H9 (cell line): ENCODE results near the gene ADGRG4. TPM values are rescaled to one million over a fixed set of nuclear protein-coding genes. Genes with fewer than 3 reads are reported as not detected.

ENCODE experiments used
- DNase-seq: peaks from one replicate; pipeline ENCODE4 v3.0.0-alpha.2; 2017
- H2AFZ ChIP-seq: one replicate; pipeline ENCODE4 v1.6.1; 2013; ENCODE audit warnings: mild to moderate bottlenecking, low read length, control low read depth, moderate library complexity
- H2AK5ac ChIP-seq: 2 replicates; pipeline ENCODE4 v1.6.1; 2013; ENCODE audit warnings: low read length, control low read depth, mixed read lengths; ENCODE audit not compliant: insufficient read length
- H2BK120ac ChIP-seq: one replicate; pipeline ENCODE4 v1.6.1; 2013; ENCODE audit warnings: low read depth, mild to moderate bottlenecking, low read length, control low read depth, inconsistent platforms; ENCODE audit not compliant: poor library complexity, severe bottlenecking
- H2BK12ac ChIP-seq: 2 replicates; pipeline ENCODE4 v1.6.1; 2013; ENCODE audit warnings: low read length, control low read depth, mixed read lengths, low read depth; ENCODE audit not compliant: insufficient read length
- H2BK15ac ChIP-seq: 2 replicates; pipeline ENCODE4 v1.6.1; 2013; ENCODE audit warnings: low read depth, low read length, control low read depth
- H2BK20ac ChIP-seq: one replicate; pipeline ENCODE4 v1.6.1; 2013; ENCODE audit warnings: low read depth, mild to moderate bottlenecking, low read length, control low read depth, inconsistent platforms; ENCODE audit not compliant: poor library complexity, severe bottlenecking
- H2BK5ac ChIP-seq: 2 replicates; pipeline ENCODE4 v1.6.1; 2013; ENCODE audit warnings: low read length, control low read depth, mixed read lengths; ENCODE audit not compliant: insufficient read length
- H3K14ac ChIP-seq: 2 replicates; pipeline ENCODE4 v1.6.1; 2013; ENCODE audit warnings: low read length, control low read depth; ENCODE audit not compliant: insufficient read depth
- H3K18ac ChIP-seq: 2 replicates; pipeline ENCODE4 v1.6.1; 2013; ENCODE audit warnings: low read depth, mild to moderate bottlenecking, mixed read lengths, low read length, control low read depth; ENCODE audit not compliant: insufficient read length
- H3K23ac ChIP-seq: 2 replicates; pipeline ENCODE4 v1.6.1; 2013; ENCODE audit warnings: low read length, control low read depth, mixed read lengths, low read depth; ENCODE audit not compliant: insufficient read length
- H3K23me2 ChIP-seq: 2 replicates; pipeline ENCODE4 v1.6.1; 2013; ENCODE audit warnings: low read depth, mild to moderate bottlenecking, mixed read lengths, low read length, control low read depth; ENCODE audit not compliant: insufficient read length, poor library complexity, severe bottlenecking
- H3K27ac ChIP-seq: 2 replicates; pipeline ENCODE4 v1.5.1; 2013; ENCODE audit warnings: low read length, control low read depth, mixed read lengths, low read depth; ENCODE audit not compliant: insufficient read length
- H3K27me3 ChIP-seq: 2 replicates; pipeline ENCODE4 v1.6.1; 2013; ENCODE audit warnings: low read length, control low read depth, inconsistent platforms; ENCODE audit not compliant: insufficient read depth
- H3K4ac ChIP-seq: 2 replicates; pipeline ENCODE4 v1.6.1; 2013; ENCODE audit warnings: low read depth, mild to moderate bottlenecking, control low read depth, inconsistent platforms, low read length, moderate library complexity
- H3K4me1 ChIP-seq: 2 replicates; pipeline ENCODE4 v1.6.1; 2013; ENCODE audit warnings: low read length, control low read depth, inconsistent platforms; ENCODE audit not compliant: insufficient read depth
- H3K4me2 ChIP-seq: 2 replicates; pipeline ENCODE4 v1.6.1; 2013; ENCODE audit warnings: low read length, control low read depth, mixed read lengths; ENCODE audit not compliant: insufficient read length, insufficient read depth
- H3K56ac ChIP-seq: 2 replicates; pipeline ENCODE4 v1.6.1; 2013; ENCODE audit warnings: low read depth, mild to moderate bottlenecking, mixed read lengths, low read length, control low read depth; ENCODE audit not compliant: insufficient read length
- H3K79me1 ChIP-seq: 2 replicates; pipeline ENCODE4 v1.6.1; 2013; ENCODE audit warnings: low read depth, mild to moderate bottlenecking, moderate library complexity, low read length, control low read depth, inconsistent platforms; ENCODE audit not compliant: insufficient read depth, poor library complexity, severe bottlenecking
- H3K79me2 ChIP-seq: 2 replicates; pipeline ENCODE4 v1.6.1; 2013; ENCODE audit warnings: low read length, control low read depth, inconsistent platforms; ENCODE audit not compliant: insufficient read depth
- H3K9ac ChIP-seq: 2 replicates; pipeline ENCODE4 v1.6.1; 2013; ENCODE audit warnings: low read length, control low read depth, mixed read lengths; ENCODE audit not compliant: insufficient read length; ENCODE audit errors: extremely low read depth
- H3K9me3 ChIP-seq: one replicate; pipeline ENCODE4 v1.6.1; 2013; ENCODE audit warnings: low read depth, low read length, inconsistent platforms; ENCODE audit not compliant: control insufficient read depth
- H3T11ph ChIP-seq: one replicate; pipeline ENCODE4 v1.6.1; 2013; ENCODE audit warnings: mild to moderate bottlenecking, low read length, control low read depth, inconsistent platforms
- H4K20me1 ChIP-seq: one replicate; pipeline ENCODE4 v1.6.1; 2013; ENCODE audit not compliant: control insufficient read depth, insufficient read length, insufficient read depth
- H4K5ac ChIP-seq: 2 replicates; pipeline ENCODE4 v1.6.1; 2013; ENCODE audit warnings: low read depth, mild to moderate bottlenecking, mixed read lengths, low read length, control low read depth; ENCODE audit not compliant: insufficient read length
- H4K8ac ChIP-seq: replicated peaks from 2 replicates; pipeline ENCODE4 v1.6.1; 2013; ENCODE audit warnings: low read length, control low read depth, mixed read lengths, low read depth; ENCODE audit not compliant: insufficient read length
- H4K91ac ChIP-seq: 2 replicates; pipeline ENCODE4 v1.6.1; 2013; ENCODE audit warnings: low read depth, mild to moderate bottlenecking, moderate library complexity, mixed read lengths, low read length, control low read depth; ENCODE audit not compliant: insufficient read length
- H3K27ac Mint-ChIP-seq, 3 experiments: 2 replicates in 2 of 3; 3 replicates in 1 of 3; pipeline ENCODE4 v1.8.0; 2020 to 2021; ENCODE audit warnings: mixed read lengths in 3 of 3, mild to moderate bottlenecking in 1 of 3, moderate library complexity in 1 of 3
- H3K27me3 Mint-ChIP-seq: 2 replicates; pipeline ENCODE4 v1.8.0; 2021; ENCODE audit warnings: low read depth, mild to moderate bottlenecking, moderate library complexity, mixed read lengths
- H3K36me3 Mint-ChIP-seq, 3 experiments: 2 replicates in 2 of 3; 3 replicates in 1 of 3; pipeline ENCODE4 v1.8.0; 2020 to 2021; ENCODE audit warnings: low read depth in 3 of 3, mixed read lengths in 3 of 3; ENCODE audit not compliant: insufficient read depth in 1 of 3
- H3K4me1 Mint-ChIP-seq, 2 experiments: 2 replicates each; pipeline ENCODE4 v1.8.0; 2020; ENCODE audit warnings: mixed read lengths in 2 of 2
- H3K4me3 Mint-ChIP-seq, 2 experiments: 2 replicates in 1 of 2; 3 replicates in 1 of 2; pipeline ENCODE4 v1.8.0; 2020 to 2021; ENCODE audit warnings: mild to moderate bottlenecking in 2 of 2, mixed read lengths in 2 of 2, moderate library complexity in 1 of 2
- H3K9me3 Mint-ChIP-seq, 2 experiments: 2 replicates in 1 of 2; 3 replicates in 1 of 2; pipeline ENCODE4 v1.8.0; 2020; ENCODE audit warnings: mild to moderate bottlenecking in 2 of 2, mixed read lengths in 2 of 2, moderate library complexity in 1 of 2
- CTCF ChIP-seq: fragments of 200-600 bp; sonication (generic); conservative IDR thresholded peaks from 3 replicates; pipeline ENCODE4 v1.8.0; 2021; ENCODE audit warnings: antibody characterized with exemption, mild to moderate bottlenecking
- WGBS: extraction: QIAGEN DNeasy Blood & Tissue Kit; methylation state at CpG from one replicate; pipeline ENCODE4 v1.1.7; 2013; ENCODE audit warnings: missing lambda C conversion rate, low lambda C conversion rate, mixed read lengths; ENCODE audit not compliant: insufficient read length; ENCODE audit errors: extremely low coverage; 5-methylcytosine and 5-hydroxymethylcytosine counted together
- total RNA-seq: library from RNA; stranded (reverse); gene quantifications from 2 replicates; pipeline ENCODE4 v1.2.1, GENCODE V29; 2021

Gene ADGRG4
- total RNA-seq, 1 experiment from 2014 or later = not detected

- Histone ChIP-seq H3K23ac (no peak overlapping the region), H4K5ac (no peak overlapping the region), H3K9ac (no peak overlapping the region), H2AK5ac (no peak overlapping the region), H3K79me1 (no peaks in the 10 kb centered on the region), H2BK5ac (no peak overlapping the region), H3K56ac (no peak overlapping the region), H4K91ac (no peak overlapping the region), H4K20me1 (no peaks in the 10 kb centered on the region), H3T11ph (no peak overlapping the region), H3K23me2 (no peaks in the 10 kb centered on the region), H2AFZ (no peak overlapping the region), H3K18ac (no peak overlapping the region), H2BK15ac (no peak overlapping the region), H3K4me2 (no peak overlapping the region), H3K4me1 (no peaks in the 10 kb centered on the region), H3K27me3 (no peaks in the 10 kb centered on the region), H2BK12ac (no peak overlapping the region), H4K8ac (no peak overlapping the region), H2BK120ac (no peak overlapping the region), H3K79me2 (no peaks in the 10 kb centered on the region), H3K9me3 (peaks cover 39% of the 10 kb centered on the region), H3K4ac (no peak overlapping the region), H3K27ac (no peak overlapping the region), H2BK20ac (no peak overlapping the region), H3K14ac (no peak overlapping the region)
- Mint-ChIP-seq H3K4me1 (peaks cover 0 to 8% of the 10 kb centered on the region in 2 experiments; a peak in 2 of 4 replicates), H3K4me3 (no peak overlapping the region), H3K27me3 (peaks cover 3% of the 10 kb centered on the region; the same call in 1 of the 2 replicates), H3K9me3 (peaks cover 63 to 65% of the 10 kb centered on the region in 2 experiments), H3K36me3 (no peaks in the 10 kb centered on the region), H3K27ac (no peak overlapping the region)
- no CpG with 5 or more reads among the region's 8 CpGs for WGBS
- no peak for DNase-seq
- TF ChIP-seq CTCF = no peak
These were observed 104.4 kb downstream of the ADGRG4 start for GRCh38 chrX:136405126-136405525.
